Measurements from ENCODE around the gene AP1S1. TPM values are rescaled to one million over a fixed set of nuclear protein-coding genes. Genes with fewer than 3 reads are reported as not detected.

Gene AP1S1
- total RNA-seq, 6 donors from 2014 or later: 17.1 to 41.9 (median 33.8) TPM

GRCh38 chr7:101159696-101160674, 5.7 kb downstream of the AP1S1 start:
- H3K27me3 ChIP-seq: peaks cover 0 to 26% (median 20%) of the 10 kb centered on the region in 4 donors
- H3K36me3 ChIP-seq: peaks cover 0 to 47% (median 20%) of the 10 kb centered on the region in 4 donors
- WGBS, 2 donors: 79 to 85% methylated on average over 28 to 29 of the region's 31 CpGs
- no peaks in the 10 kb centered on the region for H3K9me3 ChIP-seq
- DNase-seq (no peak), ATAC-seq (ENCODE audit: low FRiP score in 2 of 2) (no peak)
- H3K4me3 ChIP-seq: no peak overlapping the region
- no peak overlapping the region for H3K27ac ChIP-seq
- TF ChIP-seq, protein P1, sequence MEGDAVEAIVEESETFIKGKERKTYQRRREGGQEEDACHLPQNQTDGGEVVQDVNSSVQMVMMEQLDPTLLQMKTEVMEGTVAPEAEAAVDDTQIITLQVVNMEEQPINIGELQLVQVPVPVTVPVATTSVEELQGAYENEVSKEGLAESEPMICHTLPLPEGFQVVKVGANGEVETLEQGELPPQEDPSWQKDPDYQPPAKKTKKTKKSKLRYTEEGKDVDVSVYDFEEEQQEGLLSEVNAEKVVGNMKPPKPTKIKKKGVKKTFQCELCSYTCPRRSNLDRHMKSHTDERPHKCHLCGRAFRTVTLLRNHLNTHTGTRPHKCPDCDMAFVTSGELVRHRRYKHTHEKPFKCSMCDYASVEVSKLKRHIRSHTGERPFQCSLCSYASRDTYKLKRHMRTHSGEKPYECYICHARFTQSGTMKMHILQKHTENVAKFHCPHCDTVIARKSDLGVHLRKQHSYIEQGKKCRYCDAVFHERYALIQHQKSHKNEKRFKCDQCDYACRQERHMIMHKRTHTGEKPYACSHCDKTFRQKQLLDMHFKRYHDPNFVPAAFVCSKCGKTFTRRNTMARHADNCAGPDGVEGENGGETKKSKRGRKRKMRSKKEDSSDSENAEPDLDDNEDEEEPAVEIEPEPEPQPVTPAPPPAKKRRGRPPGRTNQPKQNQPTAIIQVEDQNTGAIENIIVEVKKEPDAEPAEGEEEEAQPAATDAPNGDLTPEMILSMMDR (IDR thresholded peaks at IDR 0.05): no peak
- TF ChIP-seq POLR2A (IDR thresholded peaks at IDR 0.05): no peak
- TF ChIP-seq EP300 (IDR thresholded peaks at IDR 0.05): no peak
- TF ChIP-seq POLR2AphosphoS5 (IDR thresholded peaks at IDR 0.05): no peak
- H3K4me1 ChIP-seq: peaks cover 34 to 40% (median 34%) of the 10 kb centered on the region in 4 donors

GRCh38 chr7:101160910-101161309, 6.6 kb downstream of the AP1S1 start:
- Histone ChIP-seq H3K4me3 (no peak overlapping the region), H3K9me3 (no peaks in the 10 kb centered on the region), H3K27me3 (peaks cover 0 to 33% (median 23%) of the 10 kb centered on the region in 4 donors), H3K27ac (no peak overlapping the region), H3K4me1 (peaks cover 37 to 40% (median 38%) of the 10 kb centered on the region in 4 donors), H3K36me3 (peaks cover 0 to 47% (median 20%) of the 10 kb centered on the region in 4 donors)
- no peak for ATAC-seq (ENCODE audit: low FRiP score in 2 of 2)
- DNase-seq: no peak
- TF ChIP-seq, protein P1 (IDR thresholded peaks at IDR 0.05): no peak
- TF ChIP-seq POLR2A (IDR thresholded peaks at IDR 0.05) (no peak), EP300 (IDR thresholded peaks at IDR 0.05) (no peak), POLR2AphosphoS5 (IDR thresholded peaks at IDR 0.05) (no peak)

DNA sequence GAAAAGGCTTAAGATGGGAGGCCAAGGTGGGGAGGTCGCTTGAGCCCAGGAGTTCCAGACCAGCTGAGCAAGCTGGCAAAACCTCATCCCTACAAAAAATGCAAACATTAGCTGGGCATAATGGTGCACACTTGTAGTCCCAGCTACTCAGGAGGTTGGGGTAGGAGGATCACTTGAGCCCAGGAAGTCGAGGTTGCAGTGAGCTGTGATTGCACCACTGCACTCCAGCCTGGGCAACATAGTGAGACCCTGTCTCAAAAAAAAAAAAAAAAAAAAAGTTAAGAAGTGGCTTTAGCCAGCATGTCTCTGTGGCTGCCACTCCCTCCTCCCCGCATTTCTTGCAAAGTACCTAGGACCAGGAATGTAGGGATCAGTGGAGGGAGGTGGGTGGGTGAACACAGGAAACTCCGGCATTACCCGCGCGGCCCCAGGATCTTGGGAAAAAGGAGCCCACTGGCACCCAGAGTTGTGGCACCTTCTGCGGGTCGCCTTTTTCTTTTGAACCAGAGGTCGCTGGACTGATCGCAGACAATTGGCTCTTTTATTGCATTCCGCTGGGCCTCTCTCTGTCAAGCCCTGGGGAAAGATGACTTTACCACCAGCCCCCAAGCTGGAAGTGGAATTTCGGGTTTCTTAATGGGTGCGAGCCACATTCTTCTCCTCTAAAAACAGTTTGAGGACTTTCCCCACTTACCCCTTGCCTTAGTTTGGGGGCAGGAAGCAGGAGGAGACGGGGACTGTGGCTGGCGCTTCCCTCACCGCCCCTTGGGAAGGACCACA, 7.6 kb downstream of the AP1S1 start:
- no peak overlapping the region for H3K4me3 ChIP-seq
- H3K9me3 ChIP-seq: no peaks in the 10 kb centered on the region
- DNase-seq (no peak), ATAC-seq (ENCODE audit: low FRiP score in 2 of 2) (no peak)
- WGBS, 2 donors: 80 to 82% methylated on average over 17 of the region's 17 CpGs
- H3K27ac ChIP-seq: no peak overlapping the region
- peaks cover 0 to 43% (median 31%) of the 10 kb centered on the region in 4 donors for H3K27me3 ChIP-seq
- TF ChIP-seq, protein P1 (IDR thresholded peaks at IDR 0.05): no peak
- TF ChIP-seq EP300 (IDR thresholded peaks at IDR 0.05) (no peak), POLR2A (IDR thresholded peaks at IDR 0.05) (no peak), POLR2AphosphoS5 (IDR thresholded peaks at IDR 0.05) (no peak)
- peaks cover 0 to 45% (median 20%) of the 10 kb centered on the region in 4 donors for H3K36me3 ChIP-seq
- peaks cover 38 to 44% (median 40%) of the 10 kb centered on the region in 4 donors for H3K4me1 ChIP-seq

DNA sequence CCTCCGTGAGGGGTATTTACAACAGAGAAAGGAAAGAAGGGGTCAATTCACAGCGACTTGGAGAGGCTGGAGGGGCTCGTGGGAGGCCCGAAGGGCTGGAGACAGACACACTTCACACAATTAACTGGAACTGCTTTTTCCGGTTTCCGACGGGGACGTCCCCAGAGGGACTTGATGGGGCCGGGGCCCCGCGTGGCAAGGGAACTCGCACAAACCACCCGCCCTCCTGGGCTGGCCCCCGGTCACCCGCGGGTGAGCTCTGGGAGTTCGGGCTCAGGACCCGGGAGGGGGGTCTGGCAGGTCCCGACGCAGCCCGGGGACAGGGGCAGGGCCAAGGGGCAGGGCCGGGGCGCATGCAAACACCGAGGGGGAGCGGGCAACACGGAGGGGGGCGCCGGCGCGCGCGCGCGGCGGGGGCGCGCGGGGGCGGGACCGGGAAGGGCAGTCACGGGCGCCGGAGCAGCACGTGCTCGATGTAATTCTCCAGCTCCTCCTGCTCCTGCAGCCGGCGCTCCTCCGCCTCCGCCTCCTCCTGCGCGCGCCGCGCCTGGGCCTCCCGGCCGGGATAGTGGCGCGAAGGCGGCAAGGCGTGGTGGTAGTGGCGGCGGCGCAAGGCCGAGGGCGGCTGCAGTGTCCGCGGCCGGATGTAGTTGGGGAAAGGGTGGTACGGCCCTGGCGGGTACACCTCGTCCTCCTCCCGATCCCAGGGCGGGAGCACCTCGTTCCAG, 8.4 kb downstream of the AP1S1 start:
- ATAC-seq (ENCODE audit: low FRiP score in 2 of 2) (no peak), DNase-seq (peak in 1 of 2 donors; percentile 89)
- H3K27ac ChIP-seq: no peak overlapping the region
- H3K4me1 ChIP-seq: peaks cover 38 to 44% (median 40%) of the 10 kb centered on the region in 4 donors
- TF ChIP-seq POLR2AphosphoS5 (IDR thresholded peaks at IDR 0.05): peak in 1 of 2 donors; percentile 15
- TF ChIP-seq EP300 (IDR thresholded peaks at IDR 0.05): peak in 2 of 4 donors; percentile 9 to 47
- TF ChIP-seq, protein P1 (IDR thresholded peaks at IDR 0.05): peak in 1 of 6 experiments; percentile 14
- TF ChIP-seq POLR2A (IDR thresholded peaks at IDR 0.05): no peak
- H3K27me3 ChIP-seq: peaks cover 0 to 51% (median 34%) of the 10 kb centered on the region in 4 donors
- no peaks in the 10 kb centered on the region for H3K9me3 ChIP-seq
- WGBS, 2 donors: 2 to 13% methylated on average over 11 to 31 of the region's 74 CpGs
- peaks cover 0 to 37% (median 16%) of the 10 kb centered on the region in 4 donors for H3K36me3 ChIP-seq
- peak overlapping the region in 3 of 4 donors; percentile 34 to 49 (median 43) for H3K4me3 ChIP-seq

Data from upper lobe of left lung (tissue), 6 donors.